Cardiac muscle cell (in vitro differentiated cells and primary cell): Measurements from ENCODE around the gene PACS1. TPM values are rescaled to one million over a fixed set of nuclear protein-coding genes. Genes with fewer than 3 reads are reported as not detected.

Source experiments
- DNase-seq, 2 donors: peaks; one replicate each; pipeline versions ENCODE4 v3.0.0 to v3.0.0-alpha.2; 2010 to 2017; ENCODE audit warnings: low read depth in 1 of 2, low spot score in 1 of 2
- H3K27ac ChIP-seq: fragments of 200-600 bp; sonication (generic); 2 replicates; pipeline ENCODE4 v1.5.1; 2016
- H3K27me3 ChIP-seq: fragments of 200-600 bp; sonication (generic); 2 replicates; pipeline ENCODE4 v1.6.0; 2016; ENCODE audit warnings: control low read depth
- H3K36me3 ChIP-seq: fragments of 200-600 bp; sonication (generic); 2 replicates; pipeline ENCODE4 v1.5.1; 2016; ENCODE audit warnings: control low read depth
- H3K4me1 ChIP-seq: fragments of 200-600 bp; sonication (generic); 2 replicates; pipeline ENCODE4 v1.8.1; 2017; ENCODE audit warnings: low read depth, mild to moderate bottlenecking, mixed run types
- H3K4me3 ChIP-seq: fragments of 200-600 bp; sonication (generic); 2 replicates; pipeline ENCODE4 v1.5.1; 2016; ENCODE audit warnings: mild to moderate bottlenecking
- H3K9me3 ChIP-seq: fragments of 200-600 bp; sonication (generic); 2 replicates; pipeline ENCODE4 v1.5.1; 2017; ENCODE audit warnings: low read depth, mild to moderate bottlenecking, control low read depth
- CTCF ChIP-seq: IDR thresholded peaks from 2 replicates; pipeline ENCODE4 v1.5.1; 2012; ENCODE audit warnings: low read depth, mild to moderate bottlenecking, low read length
- polyA plus RNA-seq: library from polyadenylated mRNA; unstranded; fragments of >200 nt; fragmentation: Nextera tagmentation; extraction: Ambion mirVana; gene quantifications from 2 replicates; pipeline ENCODE4 v1.2.1, GENCODE V29; 2016
- total RNA-seq: library from RNA; depleted of rRNA; stranded (reverse); fragments of >200 nt; gene quantifications from 2 replicates; pipeline ENCODE4 v1.2.3, GENCODE V29; 2016

Gene PACS1
- total and polyA plus RNA-seq, 2 experiments from 2014 or later = 61.6 to 62.1 TPM

GRCh38 chr11:66151273-66151672 is 81.2 kb downstream of the PACS1 start:
- Histone ChIP-seq H3K27me3 (no peaks in the 10 kb centered on the region), H3K9me3 (no peaks in the 10 kb centered on the region), H3K27ac (peak overlapping the region; percentile 78), H3K4me3 (no peak overlapping the region), H3K36me3 (no peaks in the 10 kb centered on the region), H3K4me1 (peaks cover 18% of the 10 kb centered on the region)
- DNase-seq = peak in 1 of 2 donors; percentile 10
- TF ChIP-seq CTCF = no peak

- H3K27ac ChIP-seq = no peak overlapping the region
- no peaks in the 10 kb centered on the region for H3K27me3 ChIP-seq
- H3K4me3 ChIP-seq = no peak overlapping the region
- H3K9me3 ChIP-seq = no peaks in the 10 kb centered on the region
- no peak for DNase-seq
- TF ChIP-seq CTCF = no peak
- H3K36me3 ChIP-seq = no peaks in the 10 kb centered on the region
- H3K4me1 ChIP-seq = peaks cover 18% of the 10 kb centered on the region
Observed at GRCh38 chr11:66154109-66154508, 84.0 kb downstream of the PACS1 start.

- no peak for TF ChIP-seq CTCF
- Histone ChIP-seq H3K4me3 (no peak overlapping the region), H3K9me3 (no peaks in the 10 kb centered on the region), H3K36me3 (no peaks in the 10 kb centered on the region), H3K27me3 (no peaks in the 10 kb centered on the region), H3K27ac (no peak overlapping the region), H3K4me1 (peaks cover 15% of the 10 kb centered on the region)
- no peak for DNase-seq
Observed at GRCh38 chr11:66155387-66156073, 85.5 kb downstream of the PACS1 start.

GRCh38 chr11:66157182-66157864 is 87.3 kb downstream of the PACS1 start:
- Histone ChIP-seq H3K9me3 (no peaks in the 10 kb centered on the region), H3K27me3 (no peaks in the 10 kb centered on the region), H3K27ac (no peak overlapping the region), H3K4me3 (no peak overlapping the region), H3K4me1 (peaks cover 11% of the 10 kb centered on the region), H3K36me3 (no peaks in the 10 kb centered on the region)
- TF ChIP-seq CTCF = no peak
- peak in 1 of 2 donors; percentile 4 for DNase-seq

GRCh38 chr11:66158156-66158555 is 88.1 kb downstream of the PACS1 start:
- Histone ChIP-seq H3K4me1 (peaks cover 11% of the 10 kb centered on the region), H3K27ac (no peak overlapping the region), H3K27me3 (no peaks in the 10 kb centered on the region), H3K36me3 (no peaks in the 10 kb centered on the region), H3K9me3 (no peaks in the 10 kb centered on the region), H3K4me3 (no peak overlapping the region)
- no peak for TF ChIP-seq CTCF
- DNase-seq = peak in 1 of 2 donors; percentile 14
